HCT116 (cell line): ENCODE data around the gene SLC24A3. TPM values are rescaled to one million over a fixed set of nuclear protein-coding genes. Genes with fewer than 3 reads are reported as not detected.

Source experiments
- ATAC-seq: fragments of 200-7000 bp; cut with Tn5 transposase; 2 replicates; pipeline ENCODE4 v1.9.1; 2020; ENCODE audit warnings: mild to moderate bottlenecking, moderate library complexity
- BruUV-seq: library from RNA; stranded (reverse); fragments of 400-500 nt; replicated peaks from 2 replicates; lab custom pipeline; 2021; lab: Mats Ljungman, UMichigan
- CTCF ChIA-PET: fragments of 300-600 bp; sonication (Branson Sonifier 250); formaldehyde crosslinking; loops from one replicate; lab custom pipeline; 2021; ENCODE audit warnings: antibody characterized with exemption; lab: Charles Lee
- POLR2A ChIA-PET: fragments of 300-600, 350-600 bp; sonication (Branson Sonifier 250); formaldehyde crosslinking; loops from one replicate; lab custom pipeline; 2021; ENCODE audit warnings: antibody characterized with exemption; lab: Charles Lee
- RAD21 ChIA-PET, 2 experiments: fragments of 300-600 bp; sonication (Branson Sonifier 250); formaldehyde crosslinking; loops; one replicate each; lab custom pipeline; 2023; ENCODE audit warnings: low total read pairs in 2 of 2; ENCODE audit not compliant: uncharacterized antibody in 2 of 2, unreplicated experiment in 2 of 2, low non-redundant PET in 1 of 2; lab: Charles Lee
- DNase-seq: peaks from one replicate; pipeline ENCODE4 v3.0.0-alpha.2; 2010; ENCODE audit warnings: low read depth, low spot score
- H2AFZ ChIP-seq: fragments of 200-600 bp; shearing (Covaris generic), sonication (generic); 2 replicates; pipeline ENCODE4 v1.6.1; 2017; ENCODE audit warnings: low read depth, mixed run types, mixed read lengths, antibody characterized with exemption, low read length; ENCODE audit not compliant: poor library complexity, severe bottlenecking
- H3K27ac ChIP-seq: 2 replicates; pipeline ENCODE4 v1.5.1; 2012; ENCODE audit warnings: low read depth, low read length
- H3K27me3 ChIP-seq: fragments of 200-600 bp; sonication (generic); 2 replicates; pipeline ENCODE4 v1.6.1; 2016; ENCODE audit warnings: mixed run types, low read length, mixed read lengths; ENCODE audit not compliant: insufficient read depth
- H3K36me3 ChIP-seq, 2 experiments: fragments of 200-500 bp in 1 of 2; fragments of 200-600 bp in 1 of 2; sonication (Bioruptor generic) in 1 of 2; sonication (generic) in 1 of 2; 2 replicates each; pipeline versions ENCODE4 v1.5.1 to v1.6.1; 2014 to 2016; ENCODE audit warnings: low read length in 2 of 2, inconsistent platforms in 1 of 2, mixed read lengths in 1 of 2, mixed run types in 1 of 2; ENCODE audit not compliant: insufficient read depth in 2 of 2, control insufficient read depth in 1 of 2
- H3K4me1 ChIP-seq, 2 experiments: fragments of 200-600 bp in 1 of 2; sonication (generic) in 1 of 2; 2 replicates each; pipeline versions ENCODE4 v1.5.1 to v1.6.1; 2012 to 2017; ENCODE audit warnings: low read length in 2 of 2, inconsistent platforms in 1 of 2, mild to moderate bottlenecking in 1 of 2, mixed read lengths in 1 of 2, mixed run types in 1 of 2, moderate library complexity in 1 of 2; ENCODE audit not compliant: insufficient read depth in 2 of 2, control insufficient read depth in 1 of 2
- H3K4me2 ChIP-seq: fragments of 200-600 bp; sonication (generic); 2 replicates; pipeline ENCODE4 v1.6.1; 2017; ENCODE audit warnings: mixed run types, low read length, mixed read lengths
- H3K4me3 ChIP-seq, 2 experiments: fragments of 200-600 bp in 1 of 2; sonication (generic) in 1 of 2; replicated peaks in 1 of 2; 2 replicates each; pipeline ENCODE4 v1.5.1; 2011 to 2016; ENCODE audit warnings: low read length in 2 of 2, control low read depth in 1 of 2, low read depth in 1 of 2, mild to moderate bottlenecking in 1 of 2, mixed read lengths in 1 of 2, mixed run types in 1 of 2
- H3K79me2 ChIP-seq: fragments of 200-600 bp; sonication (generic); 2 replicates; pipeline ENCODE4 v1.6.1; 2017; ENCODE audit warnings: mild to moderate bottlenecking, mixed run types, low read length, moderate library complexity, mixed read lengths; ENCODE audit not compliant: insufficient read depth
- H3K9ac ChIP-seq: fragments of 200-600 bp; sonication (generic); 2 replicates; pipeline ENCODE4 v1.6.1; 2016; ENCODE audit warnings: low read length, mixed read lengths
- H3K9me2 ChIP-seq: fragments of 200-600 bp; sonication (generic), shearing (Covaris generic); 2 replicates; pipeline ENCODE4 v1.6.1; 2017; ENCODE audit warnings: mixed run types, mild to moderate bottlenecking, moderate library complexity; ENCODE audit not compliant: insufficient read depth
- H3K9me3 ChIP-seq, 2 experiments: fragments of 200-500 bp in 1 of 2; fragments of 200-600 bp in 1 of 2; sonication (Bioruptor generic) in 1 of 2; sonication (generic) in 1 of 2; 2 replicates each; pipeline ENCODE4 v1.6.1; 2014 to 2017; ENCODE audit warnings: low read length in 2 of 2, mixed read lengths in 2 of 2, inconsistent platforms in 1 of 2, low read depth in 1 of 2, mild to moderate bottlenecking in 1 of 2, mixed run types in 1 of 2, moderate library complexity in 1 of 2; ENCODE audit not compliant: control insufficient read depth in 1 of 2, insufficient read depth in 1 of 2
- H4K20me1 ChIP-seq: fragments of 200-600 bp; sonication (generic), shearing (Covaris generic); 2 replicates; pipeline ENCODE4 v1.6.1; 2017; ENCODE audit warnings: mixed run types, mild to moderate bottlenecking, moderate library complexity; ENCODE audit not compliant: insufficient read depth
- RAD21 ChIP-seq: IDR thresholded peaks from 2 replicates; pipeline ENCODE4 v1.6.1; 2012; ENCODE audit warnings: low read depth, mild to moderate bottlenecking
- intact Hi-C: fragments of 100-400 bp; cut with micrococcal nuclease; formaldehyde crosslinking; loops from 2 replicates; pipeline ENCODE4 v1.10.0; 2022
- total RNA-seq: library from RNA; stranded (reverse); gene quantifications from one replicate; pipeline ENCODE4 v1.2.1, GENCODE V29; 2021; ENCODE audit not compliant: unreplicated experiment
- TF ChIP-seq, protein P1 (sequence below): IDR thresholded peaks from 2 replicates; pipeline ENCODE4 v1.6.1; 2012; ENCODE audit warnings: low read depth

Gene SLC24A3
- total RNA-seq, 1 experiment from 2014 or later, result not detected

DNA sequence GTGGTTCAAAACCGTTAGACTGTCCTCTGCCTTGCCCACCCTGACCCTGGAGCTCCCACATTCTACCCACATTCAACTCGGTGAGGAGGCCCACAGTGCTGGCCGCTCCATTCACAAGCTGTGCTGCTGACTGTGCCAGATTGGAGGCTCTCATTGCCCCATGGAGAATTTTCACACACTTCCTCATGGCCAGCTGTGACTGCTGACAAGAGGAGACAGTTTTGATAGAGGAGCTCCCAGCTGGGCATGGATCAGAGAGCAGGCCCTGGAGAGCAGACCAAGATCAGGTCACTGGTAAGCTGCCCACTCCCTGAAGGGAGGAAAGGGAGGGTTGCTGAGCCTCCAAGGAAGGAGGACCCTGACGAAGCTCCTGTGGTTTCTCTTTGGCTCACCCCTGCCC, 299.5 kb downstream of the SLC24A3 start:
- intact Hi-C loops, result no loop called here
- POLR2A ChIA-PET, result no interaction called here

More for the DNA sequence above, 299.5 kb downstream of the SLC24A3 start:
- no peaks in the 10 kb centered on the region for H3K27me3 ChIP-seq
- H3K9ac ChIP-seq, result no peak overlapping the region
- no peak overlapping the region for H3K4me3 ChIP-seq
- TF ChIP-seq RAD21, result no peak
- TF ChIP-seq, protein P1, sequence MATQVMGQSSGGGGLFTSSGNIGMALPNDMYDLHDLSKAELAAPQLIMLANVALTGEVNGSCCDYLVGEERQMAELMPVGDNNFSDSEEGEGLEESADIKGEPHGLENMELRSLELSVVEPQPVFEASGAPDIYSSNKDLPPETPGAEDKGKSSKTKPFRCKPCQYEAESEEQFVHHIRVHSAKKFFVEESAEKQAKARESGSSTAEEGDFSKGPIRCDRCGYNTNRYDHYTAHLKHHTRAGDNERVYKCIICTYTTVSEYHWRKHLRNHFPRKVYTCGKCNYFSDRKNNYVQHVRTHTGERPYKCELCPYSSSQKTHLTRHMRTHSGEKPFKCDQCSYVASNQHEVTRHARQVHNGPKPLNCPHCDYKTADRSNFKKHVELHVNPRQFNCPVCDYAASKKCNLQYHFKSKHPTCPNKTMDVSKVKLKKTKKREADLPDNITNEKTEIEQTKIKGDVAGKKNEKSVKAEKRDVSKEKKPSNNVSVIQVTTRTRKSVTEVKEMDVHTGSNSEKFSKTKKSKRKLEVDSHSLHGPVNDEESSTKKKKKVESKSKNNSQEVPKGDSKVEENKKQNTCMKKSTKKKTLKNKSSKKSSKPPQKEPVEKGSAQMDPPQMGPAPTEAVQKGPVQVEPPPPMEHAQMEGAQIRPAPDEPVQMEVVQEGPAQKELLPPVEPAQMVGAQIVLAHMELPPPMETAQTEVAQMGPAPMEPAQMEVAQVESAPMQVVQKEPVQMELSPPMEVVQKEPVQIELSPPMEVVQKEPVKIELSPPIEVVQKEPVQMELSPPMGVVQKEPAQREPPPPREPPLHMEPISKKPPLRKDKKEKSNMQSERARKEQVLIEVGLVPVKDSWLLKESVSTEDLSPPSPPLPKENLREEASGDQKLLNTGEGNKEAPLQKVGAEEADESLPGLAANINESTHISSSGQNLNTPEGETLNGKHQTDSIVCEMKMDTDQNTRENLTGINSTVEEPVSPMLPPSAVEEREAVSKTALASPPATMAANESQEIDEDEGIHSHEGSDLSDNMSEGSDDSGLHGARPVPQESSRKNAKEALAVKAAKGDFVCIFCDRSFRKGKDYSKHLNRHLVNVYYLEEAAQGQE, result no peak
- no peak for DNase-seq
- CTCF ChIA-PET, result no interaction called here
- H4K20me1 ChIP-seq, result no peaks in the 10 kb centered on the region
- no peak for ATAC-seq
- BruUV-seq, result no TSS peak
- RAD21 ChIA-PET, result no interaction called here
- H3K36me3 ChIP-seq, result no peaks in the 10 kb centered on the region
- no peak overlapping the region for H2AFZ ChIP-seq
- H3K4me2 ChIP-seq, result no peak overlapping the region
- no peaks in the 10 kb centered on the region for H3K9me2 ChIP-seq
- no peak overlapping the region for H3K27ac ChIP-seq
- no peaks in the 10 kb centered on the region for H3K79me2 ChIP-seq
- H3K4me1 ChIP-seq, result no peaks in the 10 kb centered on the region
- no peaks in the 10 kb centered on the region for H3K9me3 ChIP-seq
